LNCAP (cell line): Measurements from ENCODE around the gene COPA.

Source experiments
- CTCF ChIP-seq: fragments of 450-650 bp; IDR thresholded peaks from 2 replicates; pipeline ENCODE4 v1.5.1; 2017; ENCODE audit warnings: mild to moderate bottlenecking

The COPA gene

DNA sequence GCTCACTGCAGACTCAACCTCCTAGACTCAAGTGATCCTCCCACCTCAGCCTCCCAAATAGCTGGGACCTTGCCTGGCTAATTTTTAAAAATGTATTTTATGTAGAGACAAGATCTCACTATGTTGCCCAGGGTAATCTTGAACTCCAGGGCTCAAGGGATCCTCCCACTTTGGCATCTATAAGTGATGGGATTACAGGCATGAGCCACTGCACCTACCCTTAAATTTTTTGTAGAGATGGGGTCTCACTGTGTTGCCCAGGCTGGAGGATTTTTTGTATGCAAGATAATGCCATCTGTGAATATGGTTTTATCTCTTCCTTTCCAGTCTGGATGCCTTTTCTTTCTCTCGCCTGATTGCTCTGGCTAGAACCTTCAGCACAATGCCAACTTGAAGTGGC lies 72.0 kb downstream of the COPA start:
- TF ChIP-seq CTCF = no peak

GRCh38 chr1:160267284-160267991 lies 75.6 kb downstream of the COPA start:
- no peak for TF ChIP-seq CTCF

DNA sequence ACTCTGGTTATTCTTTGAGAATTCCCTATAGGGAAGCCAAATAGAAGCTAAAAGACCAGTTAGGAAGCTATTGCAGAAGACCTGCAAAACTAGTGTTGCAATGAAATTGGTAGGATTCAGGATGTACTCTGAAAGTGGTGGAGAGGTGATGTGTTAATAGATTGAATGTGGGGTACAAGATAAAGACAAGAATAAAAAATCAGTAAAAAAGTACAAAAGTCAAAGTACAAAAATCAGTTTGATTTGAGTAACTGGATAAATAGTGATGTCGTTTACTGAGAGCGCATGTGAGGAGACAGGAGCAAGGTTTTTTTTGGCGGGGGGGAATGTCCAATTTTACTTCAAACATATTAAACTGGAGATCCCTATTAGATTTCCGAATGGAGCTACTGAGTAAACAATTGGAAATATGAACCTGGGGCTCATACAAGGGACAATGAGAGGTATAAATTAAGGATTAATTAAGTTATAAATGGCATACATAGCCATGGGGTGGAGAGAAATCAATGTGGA lies 78.2 kb downstream of the COPA start:
- TF ChIP-seq CTCF = no peak

DNA sequence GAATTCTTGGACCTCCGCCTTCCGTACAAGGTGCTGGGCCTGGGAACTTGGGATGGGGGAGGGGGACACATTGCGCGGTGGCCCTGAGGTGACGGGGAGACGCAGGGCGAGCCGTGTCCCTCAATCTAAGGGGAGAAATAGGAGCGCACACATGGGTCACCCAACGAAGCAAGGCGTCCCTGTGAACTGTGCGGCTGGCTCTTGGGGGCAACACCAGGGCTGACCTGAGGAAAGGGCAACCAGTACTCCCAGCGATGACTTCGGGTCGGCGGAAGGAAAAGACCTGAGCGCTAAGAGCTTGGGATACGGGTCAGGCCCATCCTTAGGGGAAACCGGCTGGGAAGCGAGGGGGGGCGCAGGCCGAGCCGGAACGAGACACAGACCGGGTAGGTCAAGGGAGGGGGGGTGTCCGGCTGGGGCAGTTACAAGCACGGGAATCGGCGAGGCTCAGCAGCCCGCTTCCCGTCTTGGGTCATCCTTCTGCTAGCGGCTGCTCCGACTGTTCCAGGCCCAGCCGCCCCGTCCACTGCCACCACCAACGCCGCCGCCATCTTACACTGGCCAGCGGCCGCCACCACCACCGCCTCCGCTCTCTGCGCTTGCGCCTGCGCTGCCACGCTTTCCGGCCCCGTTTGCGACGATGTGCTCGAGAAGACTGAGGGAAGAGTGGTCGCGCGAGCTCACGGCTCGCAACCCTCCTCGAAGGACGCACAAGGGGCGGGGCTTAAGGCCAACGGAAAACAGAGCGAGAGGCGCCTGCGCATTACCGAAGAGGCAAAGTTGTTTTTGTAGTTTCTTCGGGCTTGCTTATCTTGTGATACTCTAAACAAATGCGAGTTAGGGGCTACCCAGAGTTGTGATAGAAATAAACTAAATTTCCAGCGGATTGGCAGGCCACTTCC lies 80.9 kb downstream of the COPA start, which contains the start of gene DCAF8:
Gene DCAF8, minus strand, starts transcription at position 657 of the 902 bp plus-strand sequence. CDS start 18,541 bp downstream, outside the sequence.
- no peak for TF ChIP-seq CTCF

- TF ChIP-seq CTCF = no peak
These were observed 81.5 kb downstream of the COPA start for GRCh38 chr1:160261556-160261892.

DNA sequence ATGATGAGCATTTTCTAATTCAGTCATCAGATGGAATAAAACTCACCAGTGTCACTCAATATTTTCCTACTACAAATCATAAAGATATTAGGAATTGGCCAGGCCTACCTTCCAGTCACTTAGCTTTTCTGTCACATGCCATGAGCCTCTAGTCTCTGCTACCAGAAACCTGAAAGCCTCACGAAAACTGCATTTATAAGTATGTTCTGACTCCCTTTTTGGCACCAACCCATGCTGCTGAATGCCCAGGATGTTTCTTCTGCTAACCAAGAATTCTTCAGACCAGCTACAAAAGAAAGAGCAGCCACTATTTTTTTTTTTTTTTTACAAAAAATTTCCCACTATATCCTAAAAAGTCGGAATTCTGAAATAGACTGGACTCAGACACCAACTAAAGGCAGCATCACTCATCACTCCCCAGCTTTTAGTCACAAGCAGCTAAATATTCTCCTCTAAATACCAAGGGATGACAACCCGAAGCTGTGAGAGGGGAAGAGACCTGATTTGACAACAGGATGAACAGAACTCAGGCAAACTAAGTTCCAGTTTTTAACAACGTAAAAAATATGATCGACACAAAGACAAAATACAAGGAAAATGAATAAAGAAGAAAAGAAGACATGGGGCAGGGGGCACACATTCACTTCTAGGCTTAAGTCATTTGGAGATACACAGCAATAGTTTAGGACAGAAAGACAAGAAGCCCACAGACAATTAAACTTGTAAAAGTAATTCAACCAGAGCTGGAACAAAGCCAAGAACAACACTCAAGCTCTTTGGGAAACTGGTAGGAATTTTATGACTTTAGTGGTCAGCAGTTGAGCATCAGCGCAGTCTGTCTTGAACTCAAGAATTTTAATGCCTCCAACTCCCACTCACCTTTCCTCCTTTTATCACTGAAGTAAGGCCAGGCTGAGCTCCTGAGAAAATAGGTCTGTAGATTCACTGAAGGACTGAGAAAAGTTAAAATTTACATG lies 82.4 kb downstream of the COPA start:
- TF ChIP-seq CTCF = no peak
